ENCODE results near the gene LSM3. TPM values are rescaled to one million over a fixed set of nuclear protein-coding genes. Genes with fewer than 3 reads are reported as not detected.

LSM3 gene
- total RNA-seq, 1 experiment from 2014 or later = 17.4 TPM

GRCh38 chr3:14170531-14171159 lies 8.0 kb upstream of the LSM3 start:
- no peak overlapping the region for H3K27ac ChIP-seq (ENCODE audit: low read depth, low read length)
- no peak overlapping the region for H3K9ac ChIP-seq (ENCODE audit: low read length)
- no TSS peak for BruUV-seq (replicated peaks)
- H2AFZ ChIP-seq (ENCODE audit: low read depth, low read length, poor library complexity, severe bottlenecking) = no peak overlapping the region
- no peaks in the 10 kb centered on the region for H3K9me3 ChIP-seq (ENCODE audit: control insufficient read depth in 1 of 2, insufficient read depth in 1 of 2, low read depth in 1 of 2, low read length in 2 of 2)
- no peak overlapping the region for H3K4me2 ChIP-seq (ENCODE audit: low read length)
- RAD21 ChIA-PET (ENCODE audit: low non-redundant PET in 1 of 2, low total read pairs in 2 of 2, uncharacterized antibody in 2 of 2, unreplicated experiment in 2 of 2) = no interaction called here
- no peak for DNase-seq (ENCODE audit: low read depth, low spot score)
- intact Hi-C loops (cut with micrococcal nuclease) = no loop called here
- no peaks in the 10 kb centered on the region for H4K20me1 ChIP-seq (ENCODE audit: insufficient read depth)
- H3K4me1 ChIP-seq (ENCODE audit: control insufficient read depth in 1 of 2, insufficient read depth in 2 of 2, low read length in 2 of 2) = no peaks in the 10 kb centered on the region
- H3K27me3 ChIP-seq (ENCODE audit: insufficient read depth, low read length) = no peaks in the 10 kb centered on the region
- H3K4me3 ChIP-seq (replicated peaks in 1 of 2; ENCODE audit: low read depth in 1 of 2, low read length in 2 of 2) = no peak overlapping the region
- CTCF ChIA-PET = no interaction called here
- H3K79me2 ChIP-seq (ENCODE audit: insufficient read depth, low read length) = peaks cover 27% of the 10 kb centered on the region
- no peak for TF ChIP-seq CBX3 (IDR thresholded peaks at IDR 0.05; ENCODE audit: low read depth)
- TF ChIP-seq ZNF274 (IDR thresholded peaks at IDR 0.05; ENCODE audit: low read depth, low read length) = no peak
- TF ChIP-seq JUND (IDR thresholded peaks at IDR 0.05) = no peak
- no peak for TF ChIP-seq ATF3 (IDR thresholded peaks at IDR 0.05)
- TF ChIP-seq, protein P1, sequence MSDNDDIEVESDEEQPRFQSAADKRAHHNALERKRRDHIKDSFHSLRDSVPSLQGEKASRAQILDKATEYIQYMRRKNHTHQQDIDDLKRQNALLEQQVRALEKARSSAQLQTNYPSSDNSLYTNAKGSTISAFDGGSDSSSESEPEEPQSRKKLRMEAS (IDR thresholded peaks at IDR 0.05) = no peak
- no peak for TF ChIP-seq YY1 (IDR thresholded peaks at IDR 0.05; ENCODE audit: extremely low read depth, insufficient replicate concordance, low read depth, low read length)
- no peak for TF ChIP-seq FOSL1 (IDR thresholded peaks at IDR 0.05; ENCODE audit: low read depth)
- POLR2A ChIA-PET = no interaction called here
- no peak for ATAC-seq
- H3K9me2 ChIP-seq (ENCODE audit: insufficient read depth) = no peaks in the 10 kb centered on the region
- H3K36me3 ChIP-seq (ENCODE audit: control insufficient read depth in 1 of 2, insufficient read depth in 2 of 2, low read length in 2 of 2) = peaks cover 31 to 46% of the 10 kb centered on the region in 2 experiments

- H3K4me2 ChIP-seq (ENCODE audit: low read length) = no peak overlapping the region
- ATAC-seq (no peak), DNase-seq (ENCODE audit: low read depth, low spot score) (no peak)
- H3K36me3 ChIP-seq (ENCODE audit: control insufficient read depth in 1 of 2, insufficient read depth in 2 of 2, low read length in 2 of 2) = peaks cover 24 to 37% of the 10 kb centered on the region in 2 experiments
- ChIA-PET CTCF (no interaction called here), RAD21 (ENCODE audit: low non-redundant PET in 1 of 2, low total read pairs in 2 of 2, uncharacterized antibody in 2 of 2, unreplicated experiment in 2 of 2) (no interaction called here), POLR2A (no interaction called here)
- no peaks in the 10 kb centered on the region for H3K9me2 ChIP-seq (ENCODE audit: insufficient read depth)
- no peak overlapping the region for H3K4me3 ChIP-seq (replicated peaks in 1 of 2; ENCODE audit: low read depth in 1 of 2, low read length in 2 of 2)
- H3K27me3 ChIP-seq (ENCODE audit: insufficient read depth, low read length) = no peaks in the 10 kb centered on the region
- H2AFZ ChIP-seq (ENCODE audit: low read depth, low read length, poor library complexity, severe bottlenecking) = no peak overlapping the region
- BruUV-seq (replicated peaks) = no TSS peak
- no peaks in the 10 kb centered on the region for H4K20me1 ChIP-seq (ENCODE audit: insufficient read depth)
- H3K27ac ChIP-seq (ENCODE audit: low read depth, low read length) = no peak overlapping the region
- no peaks in the 10 kb centered on the region for H3K9me3 ChIP-seq (ENCODE audit: control insufficient read depth in 1 of 2, insufficient read depth in 1 of 2, low read depth in 1 of 2, low read length in 2 of 2)
- intact Hi-C loops (cut with micrococcal nuclease) = no loop called here
- H3K9ac ChIP-seq (ENCODE audit: low read length) = no peak overlapping the region
- peaks cover 3 to 5% of the 10 kb centered on the region in 2 experiments; a peak in 3 of 4 replicates for H3K4me1 ChIP-seq (ENCODE audit: control insufficient read depth in 1 of 2, insufficient read depth in 2 of 2, low read length in 2 of 2)
- TF ChIP-seq CTCF (IDR thresholded peaks at IDR 0.05 in 2 of 3, conservative IDR thresholded peaks at IDR 0.05 in 1 of 3; ENCODE audit: borderline replicate concordance in 1 of 3, insufficient read depth in 1 of 3, low read depth in 2 of 3, low read length in 2 of 3) (no peak), EGR1 (IDR thresholded peaks at IDR 0.05; ENCODE audit: low read depth) (no peak), JUND (IDR thresholded peaks at IDR 0.05) (no peak), RAD21 (IDR thresholded peaks at IDR 0.05; ENCODE audit: low read depth) (no peak)
- peaks cover 46% of the 10 kb centered on the region for H3K79me2 ChIP-seq (ENCODE audit: insufficient read depth, low read length)
Observed at GRCh38 chr3:14172496-14172895, 6.1 kb upstream of the LSM3 start.

Data from HCT116 (cell line).